Testis (tissue), 2 donors: Measurements from ENCODE around the gene FMNL2.

Experiments
- CTCF ChIP-seq, 3 experiments: fragments of 450-650 bp in 2 of 3; fragments of 200-600 bp in 1 of 3; sonication (generic) in 1 of 3; IDR thresholded peaks; one replicate each; pipeline ENCODE4 v1.5.1; 2016 to 2019; ENCODE audit warnings: antibody characterized with exemption in 3 of 3, mild to moderate bottlenecking in 2 of 3, moderate library complexity in 1 of 3
- POLR2A ChIP-seq: fragments of 450-650 bp; IDR thresholded peaks from one replicate; pipeline ENCODE4 v1.6.1; 2017; ENCODE audit warnings: antibody characterized with exemption, mild to moderate bottlenecking, moderate library complexity

- TF ChIP-seq CTCF (IDR thresholded peaks at IDR 0.05) (no peak), POLR2A (no peak)
Measured at GRCh38 chr2:152623775-152624174, 288.8 kb downstream of the FMNL2 start.
